ENCODE results near the gene NUTM1.

NUTM1 gene

GRCh38 chr15:34342737-34343575, at the start of gene NUTM1, which contains the start of gene NOP10:
Gene NUTM1, plus strand, starts transcription at chr15:34343315. Its CDS starts 382 bp downstream, at chr15:34343697.
Gene NOP10, minus strand, starts transcription at chr15:34343136. Its CDS starts 63 bp downstream, at chr15:34343073.
- peak; percentile 91 for DNase-seq

- DNase-seq = no peak
These were observed 46.1 kb upstream of the NUTM1 start for GRCh38 chr15:34297059-34297458.

- DNase-seq = no peak
These were observed 42.1 kb upstream of the NUTM1 start for GRCh38 chr15:34301058-34301457.

- no peak for DNase-seq
These were observed 38.5 kb upstream of the NUTM1 start for GRCh38 chr15:34304613-34305012.

- DNase-seq = no peak
These were observed 31.6 kb upstream of the NUTM1 start for GRCh38 chr15:34311563-34311962.

GRCh38 chr15:34314491-34315490, 28.3 kb upstream of the NUTM1 start:
- no peak for DNase-seq

- peak; percentile 32 for DNase-seq
These were observed 24.6 kb upstream of the NUTM1 start for GRCh38 chr15:34318277-34319079.

GRCh38 chr15:34323217-34323616, 19.9 kb upstream of the NUTM1 start:
- DNase-seq = no peak

GRCh38 chr15:34324933-34325332, 18.2 kb upstream of the NUTM1 start:
- DNase-seq = no peak

GRCh38 chr15:34325368-34325767, 17.7 kb upstream of the NUTM1 start:
- DNase-seq = no peak

- no peak for DNase-seq
These were observed 15.2 kb upstream of the NUTM1 start for GRCh38 chr15:34327906-34328305.

- no peak for DNase-seq
These were observed 14.1 kb upstream of the NUTM1 start for GRCh38 chr15:34329006-34329405.

GRCh38 chr15:34330279-34330678, 12.8 kb upstream of the NUTM1 start:
- DNase-seq = no peak

- DNase-seq = no peak
These were observed 11.3 kb upstream of the NUTM1 start for GRCh38 chr15:34331809-34332208.

GRCh38 chr15:34332553-34333120, 10.5 kb upstream of the NUTM1 start:
- DNase-seq = no peak

GRCh38 chr15:34334672-34335071, 8.4 kb upstream of the NUTM1 start:
- DNase-seq = no peak

GRCh38 chr15:34335176-34336032, 7.7 kb upstream of the NUTM1 start:
- DNase-seq = no peak

GRCh38 chr15:34336231-34336990, 6.7 kb upstream of the NUTM1 start:
- DNase-seq = no peak

GRCh38 chr15:34336991-34337556, 6.0 kb upstream of the NUTM1 start:
- DNase-seq = peak; percentile 14

Data from CD4-positive, alpha-beta T cell treated with Interferon gamma for 1 hour (primary cell).